Stimulated activated naive CD8-positive, alpha-beta T cell treated with anti-CD3 and anti-CD28 coated beads, Interleukin-15, Interleukin-2, amounts not matched to agents 100 ng/mL and 50 ng/mL, for 24 hours (primary cell): Measurements from ENCODE around the gene TMEM54.

Experiments
- H3K27ac Mint-ChIP-seq: one replicate; pipeline ENCODE4 v1.8.0; 2021; ENCODE audit warnings: mild to moderate bottlenecking, mixed read lengths
- H3K27me3 Mint-ChIP-seq: one replicate; pipeline ENCODE4 v1.8.0; 2021; ENCODE audit warnings: mixed read lengths
- H3K36me3 Mint-ChIP-seq: one replicate; pipeline ENCODE4 v1.8.0; 2021; ENCODE audit warnings: low read depth, mixed read lengths
- H3K4me1 Mint-ChIP-seq: one replicate; pipeline ENCODE4 v1.8.0; 2021; ENCODE audit warnings: low read depth, mixed read lengths
- H3K4me3 Mint-ChIP-seq: one replicate; pipeline ENCODE4 v1.8.0; 2021; ENCODE audit warnings: mild to moderate bottlenecking, mixed read lengths
- H3K9me3 Mint-ChIP-seq: one replicate; pipeline ENCODE4 v1.8.0; 2021; ENCODE audit warnings: mixed read lengths

Gene TMEM54

GRCh38 chr1:32858791-32859190 lies 42.4 kb downstream of the TMEM54 start:
- Mint-ChIP-seq H3K36me3 (peaks cover 52% of the 10 kb centered on the region), H3K9me3 (no peaks in the 10 kb centered on the region), H3K4me1 (no peaks in the 10 kb centered on the region), H3K27me3 (no peaks in the 10 kb centered on the region), H3K27ac (no peak overlapping the region), H3K4me3 (no peak overlapping the region)

- peaks cover 53% of the 10 kb centered on the region for H3K36me3 Mint-ChIP-seq
- no peaks in the 10 kb centered on the region for H3K9me3 Mint-ChIP-seq
- H3K27me3 Mint-ChIP-seq = no peaks in the 10 kb centered on the region
- H3K27ac Mint-ChIP-seq = no peak overlapping the region
- H3K4me1 Mint-ChIP-seq = no peaks in the 10 kb centered on the region
- no peak overlapping the region for H3K4me3 Mint-ChIP-seq
These were observed 43.1 kb downstream of the TMEM54 start for GRCh38 chr1:32858136-32858535.

- no peak overlapping the region for H3K4me3 Mint-ChIP-seq
- H3K9me3 Mint-ChIP-seq = no peaks in the 10 kb centered on the region
- H3K27ac Mint-ChIP-seq = no peak overlapping the region
- H3K4me1 Mint-ChIP-seq = no peaks in the 10 kb centered on the region
- H3K27me3 Mint-ChIP-seq = no peaks in the 10 kb centered on the region
- peaks cover 59% of the 10 kb centered on the region for H3K36me3 Mint-ChIP-seq
These were observed 45.1 kb downstream of the TMEM54 start for GRCh38 chr1:32855861-32856617.

- no peaks in the 10 kb centered on the region for H3K27me3 Mint-ChIP-seq
These were observed 52.7 kb downstream of the TMEM54 start for GRCh38 chr1:32848354-32849063.

More at GRCh38 chr1:32848354-32849063, 52.7 kb downstream of the TMEM54 start:
- Mint-ChIP-seq H3K9me3 (no peaks in the 10 kb centered on the region), H3K4me1 (peaks cover 8% of the 10 kb centered on the region), H3K36me3 (peaks cover 46% of the 10 kb centered on the region), H3K4me3 (no peak overlapping the region), H3K27ac (no peak overlapping the region)
